G401.6 (cell line): ENCODE results near the gene PRKAG2.

Experiments used
- FAIRE-seq: peaks from 2 replicates; lab custom pipeline; 2012; peaks lifted over from hg19 to GRCh38; lab: Jason Lieb, UNC

PRKAG2 gene

DNA sequence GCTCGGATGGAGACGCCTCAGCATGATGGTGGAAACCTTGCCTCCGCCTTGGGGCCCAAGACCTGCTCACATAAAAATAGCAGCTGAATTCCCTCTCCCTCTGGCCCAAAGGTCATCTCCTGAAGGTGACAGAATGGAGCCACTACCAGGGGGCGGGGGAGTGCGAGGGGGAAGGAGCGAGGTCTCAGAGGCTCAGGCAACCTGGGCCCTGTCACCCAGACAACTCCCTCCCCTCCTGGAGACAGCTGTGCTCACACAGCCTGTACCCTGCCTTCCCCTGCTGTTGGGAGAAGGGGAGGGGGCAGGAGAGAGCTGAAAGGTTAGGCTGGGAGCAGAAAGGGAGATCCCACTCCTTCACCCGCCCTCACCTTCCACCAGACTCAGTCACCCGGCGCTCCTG is 184.2 kb downstream of the PRKAG2 start:
- no peak for FAIRE-seq

DNA sequence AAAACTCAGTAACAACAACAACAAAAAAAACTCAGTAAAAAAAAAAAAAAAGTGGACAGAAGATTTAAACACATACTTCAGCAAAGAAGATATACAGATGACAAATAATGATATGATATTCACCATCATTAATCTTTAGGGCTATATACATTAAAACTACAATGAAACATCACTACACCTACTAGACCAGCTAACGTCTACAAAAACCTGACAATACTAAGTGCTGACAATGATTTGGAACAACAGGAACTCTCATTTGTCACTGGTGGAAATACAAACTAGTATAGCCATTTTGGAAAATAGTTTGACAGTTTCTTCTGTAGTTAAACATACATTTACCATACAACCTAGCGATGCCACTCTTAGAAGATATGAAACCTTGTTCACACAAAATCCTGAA is 185.5 kb downstream of the PRKAG2 start:
- FAIRE-seq = no peak

- no peak for FAIRE-seq
Measured at GRCh38 chr7:151690606-151691005, 186.3 kb downstream of the PRKAG2 start.

- FAIRE-seq = no peak
Measured at GRCh38 chr7:151689196-151689971, 187.5 kb downstream of the PRKAG2 start.

GRCh38 chr7:151688236-151688780 is 188.6 kb downstream of the PRKAG2 start:
- no peak for FAIRE-seq

GRCh38 chr7:151687523-151688235 is 189.2 kb downstream of the PRKAG2 start:
- FAIRE-seq = peak; percentile 76

GRCh38 chr7:151686826-151687225 is 190.1 kb downstream of the PRKAG2 start:
- no peak for FAIRE-seq

GRCh38 chr7:151686016-151686766 is 190.7 kb downstream of the PRKAG2 start:
- no peak for FAIRE-seq

DNA sequence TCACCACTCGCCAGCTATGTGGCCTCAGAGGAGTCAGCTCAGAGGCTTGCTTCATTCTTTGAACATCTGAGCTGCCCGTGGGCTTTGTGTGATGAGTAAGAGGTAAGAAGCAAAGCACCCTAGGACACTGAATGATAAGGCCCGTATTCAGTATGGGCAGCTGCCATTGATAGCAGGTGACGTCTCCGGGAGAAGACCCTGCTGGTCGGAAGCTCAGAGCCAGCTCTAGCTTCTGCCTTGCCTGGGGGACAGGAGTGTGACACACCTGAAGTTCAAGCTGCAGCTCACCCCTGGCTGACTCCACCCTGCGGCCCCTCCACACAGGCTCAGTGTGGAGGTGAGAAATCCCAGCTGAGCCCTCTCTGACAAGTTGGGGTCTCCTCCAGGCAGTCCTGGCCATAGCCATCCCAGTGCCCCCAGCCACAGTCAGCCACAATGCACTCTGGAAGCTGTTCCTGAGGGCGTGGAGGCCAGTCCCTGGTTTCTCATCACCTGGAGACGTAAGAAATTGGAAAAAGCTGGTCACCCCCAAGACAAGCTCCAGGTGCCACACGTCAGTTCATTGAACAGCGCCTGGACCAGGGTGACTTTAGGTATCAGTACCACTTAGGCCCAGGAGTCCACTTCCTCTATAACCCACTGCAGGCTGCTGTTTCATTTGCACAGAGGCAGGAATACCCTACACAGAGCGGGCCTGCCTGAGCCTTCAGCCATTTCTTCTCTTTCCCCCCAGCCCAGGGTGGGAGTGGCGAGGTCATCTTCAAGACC is 192.3 kb downstream of the PRKAG2 start:
- no peak for FAIRE-seq

DNA sequence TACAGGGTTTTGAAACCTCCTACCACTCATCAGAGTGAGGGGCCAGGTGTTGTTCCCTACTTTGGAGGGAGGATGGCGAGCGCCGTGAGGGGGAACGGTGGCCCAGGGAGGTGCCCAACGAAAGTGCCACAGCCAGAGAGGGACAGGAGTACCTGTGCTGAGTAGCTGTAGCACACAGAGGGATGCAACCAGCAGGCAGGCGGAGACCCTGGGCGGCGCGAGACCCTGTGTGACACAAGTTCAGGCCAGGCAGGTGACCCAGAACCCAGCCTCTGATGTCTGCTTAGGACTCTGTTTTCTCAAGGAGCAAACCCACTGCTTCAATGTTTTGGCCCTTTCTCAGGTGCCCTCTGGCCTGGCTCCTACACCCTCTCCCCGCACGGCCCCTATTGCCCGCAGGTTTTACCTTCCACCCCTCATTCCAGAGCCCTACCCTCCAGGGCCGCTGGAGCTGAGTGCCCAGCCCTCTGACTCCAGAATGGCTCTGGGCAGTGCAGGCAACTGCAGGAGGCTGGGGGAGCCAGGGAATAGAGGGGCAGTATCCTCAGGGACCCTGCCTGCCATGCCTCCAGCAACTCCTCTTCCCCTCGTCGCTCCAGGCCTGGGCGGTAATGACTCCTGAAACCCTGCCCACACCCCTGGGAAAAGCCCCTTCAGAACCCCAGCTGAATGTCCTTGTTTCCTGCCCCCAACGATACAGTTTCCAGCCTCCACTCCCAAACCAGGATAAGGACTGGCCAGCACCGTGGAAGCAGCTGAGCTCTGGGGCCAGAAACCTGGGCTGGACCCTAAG is 193.1 kb downstream of the PRKAG2 start:
- no peak for FAIRE-seq

- no peak for FAIRE-seq
Measured at GRCh38 chr7:151682831-151683614, 193.9 kb downstream of the PRKAG2 start.

- no peak for FAIRE-seq
Measured at GRCh38 chr7:151681726-151682125, 195.2 kb downstream of the PRKAG2 start.

GRCh38 chr7:151680810-151681209 is 196.1 kb downstream of the PRKAG2 start:
- FAIRE-seq = no peak

DNA sequence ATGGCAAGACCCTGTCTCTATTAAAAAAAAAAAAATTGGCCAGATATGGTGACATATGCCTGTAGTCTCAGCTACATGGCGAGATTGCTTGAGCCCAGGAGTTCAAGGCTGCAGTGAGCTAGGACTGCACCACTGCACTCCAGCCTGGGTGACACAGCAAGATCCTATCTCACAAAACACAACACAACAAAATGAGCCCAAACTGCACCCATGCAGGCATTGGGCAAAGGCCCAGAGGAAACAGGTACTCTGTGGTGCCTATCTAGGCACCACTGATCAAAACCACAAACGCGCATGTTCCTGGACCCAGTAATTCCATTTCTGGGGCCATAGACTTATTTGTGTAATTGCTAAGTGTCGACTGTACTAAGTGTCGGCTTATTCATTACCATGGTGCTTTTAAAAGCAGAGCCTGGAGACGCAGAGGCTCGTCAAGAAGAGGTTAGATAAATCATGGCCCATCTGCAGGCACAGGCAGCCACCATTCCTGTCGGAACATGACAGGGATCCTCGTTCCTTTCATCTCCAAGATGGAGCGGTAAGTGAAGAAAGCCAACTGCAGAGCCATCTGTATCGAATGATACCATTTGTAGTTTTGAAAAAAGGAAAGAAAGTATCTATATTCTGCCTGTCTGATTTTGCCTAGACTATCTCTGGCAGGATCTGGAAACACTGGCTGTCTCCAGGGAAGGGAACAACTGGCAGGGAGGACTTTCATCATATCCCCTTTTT is 196.9 kb downstream of the PRKAG2 start:
- no peak for FAIRE-seq

DNA sequence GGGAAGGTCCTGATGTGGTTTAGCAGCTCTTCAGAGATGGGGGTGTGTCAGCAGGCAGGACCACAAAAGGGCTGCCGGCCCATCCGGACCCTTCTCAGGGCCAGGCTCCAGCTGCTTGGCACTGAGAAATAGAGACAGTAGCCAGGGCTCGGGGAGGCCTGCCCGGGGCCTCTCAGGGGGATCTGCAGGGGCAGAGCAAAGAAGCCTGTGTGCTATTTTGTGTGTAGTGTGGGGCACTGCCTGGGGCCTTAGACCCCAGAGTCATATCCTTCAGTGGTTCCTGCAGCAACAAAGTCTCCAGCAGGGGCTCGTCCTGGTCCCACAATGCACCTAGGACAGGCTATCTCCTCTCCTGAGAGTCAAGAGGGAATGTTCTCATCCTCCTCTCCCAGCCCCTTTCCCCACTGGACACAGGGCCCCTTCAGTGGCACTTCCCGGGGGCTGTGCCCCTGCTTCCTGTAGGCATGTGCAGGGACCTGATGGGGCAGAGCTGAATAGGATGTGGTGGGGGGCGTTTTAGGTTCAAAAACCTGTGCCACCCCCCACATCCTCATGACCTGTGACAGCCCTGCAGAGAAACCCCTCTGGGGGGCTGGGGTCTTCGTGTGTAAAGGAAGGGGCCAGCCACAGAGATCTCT is 197.7 kb downstream of the PRKAG2 start:
- no peak for FAIRE-seq

- FAIRE-seq = no peak
Measured at GRCh38 chr7:151678227-151678604, 198.7 kb downstream of the PRKAG2 start.

- no peak for FAIRE-seq
Measured at GRCh38 chr7:151677581-151678226, 199.2 kb downstream of the PRKAG2 start.

DNA sequence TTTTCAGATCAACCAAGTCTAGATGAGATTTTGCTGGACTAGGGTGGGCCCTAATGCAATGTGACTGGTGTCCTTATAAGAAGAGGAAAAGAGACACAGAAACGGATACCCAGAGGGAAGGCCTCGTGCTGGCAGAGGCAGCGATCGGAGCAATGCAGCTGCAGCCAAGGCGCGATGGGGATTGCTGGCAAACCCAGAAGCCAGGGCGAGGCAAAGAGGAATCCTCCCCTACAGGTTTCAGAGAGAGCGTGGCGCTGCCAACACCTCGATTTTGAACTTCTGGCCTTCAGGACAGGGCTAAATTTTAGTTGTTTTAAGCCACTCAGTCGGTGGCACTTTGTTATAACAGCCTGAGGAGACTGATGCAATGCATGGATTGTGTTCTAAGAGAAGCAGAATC is 200.2 kb downstream of the PRKAG2 start:
- no peak for FAIRE-seq
